Right forelimb (tissue), 1 donor: Measurements from ENCODE around the gene SKIL.

Experiments
- DNase-seq: peaks from one replicate; pipeline ENCODE4 v3.0.0-alpha.2; 2018

The SKIL gene

GRCh38 chr3:170438836-170439235, 81.3 kb downstream of the SKIL start:
- DNase-seq: no peak

GRCh38 chr3:170440344-170440743, 82.8 kb downstream of the SKIL start:
- no peak for DNase-seq

- no peak for DNase-seq
Measured at GRCh38 chr3:170441412-170441811, 83.9 kb downstream of the SKIL start.

DNA sequence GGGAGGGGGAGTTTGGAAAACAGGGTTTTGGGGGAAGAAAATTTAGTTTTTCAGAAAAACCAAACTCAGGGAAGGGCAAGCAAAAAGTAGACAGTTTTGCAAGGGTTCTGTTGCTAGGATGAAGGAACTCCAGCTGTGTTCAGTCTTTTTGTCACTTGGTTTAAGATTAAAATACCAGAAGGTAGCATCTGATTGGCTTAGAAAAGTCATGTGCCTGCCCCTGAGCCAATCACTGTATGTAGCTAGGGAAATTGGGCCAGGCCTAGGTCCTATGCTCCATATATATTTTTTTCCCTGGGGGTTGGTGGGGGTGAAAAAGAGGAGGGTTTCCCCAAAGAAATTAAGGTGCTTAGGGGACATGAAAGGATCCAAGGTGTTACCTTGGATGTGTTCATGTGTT, 85.4 kb downstream of the SKIL start:
- no peak for DNase-seq

DNA sequence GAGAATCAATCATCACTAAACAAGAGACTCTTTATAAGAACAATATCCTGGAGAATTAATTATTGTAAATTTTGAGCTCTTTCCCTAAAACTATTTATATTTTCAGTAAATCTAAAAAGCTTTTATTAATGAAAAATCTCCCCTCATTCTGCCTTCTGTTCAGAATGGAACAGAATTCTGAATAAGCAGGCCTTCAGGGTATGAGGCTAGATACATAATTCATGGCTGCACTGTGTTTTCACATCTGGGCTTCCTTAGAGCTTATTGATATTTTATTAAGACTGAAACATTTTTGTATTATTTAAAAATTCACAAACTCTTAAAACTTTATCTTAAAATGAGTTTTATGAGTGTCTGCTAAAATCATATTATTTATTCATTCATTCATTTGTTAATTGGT, 85.9 kb downstream of the SKIL start:
- no peak for DNase-seq
